HepG2 (cell line): Measurements from ENCODE around the gene SOBP. TPM values are rescaled to one million over a fixed set of nuclear protein-coding genes. Genes with fewer than 3 reads are reported as not detected.

Experiments used
- ATAC-seq: fragments of 200-7000 bp; cut with Tn5 transposase; 3 replicates; pipeline ENCODE4 v1.9.1; 2020; ENCODE audit warnings: mild to moderate bottlenecking, moderate library complexity
- BruUV-seq: library from RNA; stranded (reverse); fragments of 400-500 nt; replicated peaks from 2 replicates; lab custom pipeline; 2021; lab: Mats Ljungman, UMichigan
- CTCF ChIA-PET: fragments of 300-600 bp; formaldehyde crosslinking; extraction: SDS; loops from one replicate; lab custom pipeline; 2021; ENCODE audit warnings: low total read pairs, inconsistent platforms, low intra/inter-chr PET ratio; lab: Yijun Ruan, JAX
- POLR2A ChIA-PET: fragments of 350-600 bp; sonication (Branson Sonifier 250); formaldehyde crosslinking; loops from one replicate; lab custom pipeline; 2020; ENCODE audit warnings: antibody characterized with exemption, inconsistent platforms; lab: Yijun Ruan, JAX
- DNase-seq: peaks from one replicate; pipeline ENCODE4 v3.0.0-alpha.2; 2015; ENCODE audit warnings: low spot score
- FAIRE-seq: peaks from 3 replicates; lab custom pipeline; 2011; peaks lifted over from hg19 to GRCh38; lab: Jason Lieb, UNC
- H2AFZ ChIP-seq: one replicate; pipeline ENCODE4 v1.6.1; 2011; ENCODE audit warnings: low read length, inconsistent platforms
- H3K27ac ChIP-seq: fragments of 300-600 bp; 3 replicates; pipeline ENCODE4 v1.8.0; 2011; ENCODE audit warnings: mixed run types, mild to moderate bottlenecking, mixed read lengths, low read length, inconsistent platforms; ENCODE audit not compliant: insufficient read depth; ENCODE audit errors: extremely low read length
- H3K27me3 ChIP-seq, 2 experiments: fragments of 200-600 bp in 1 of 2; 2 replicates in 1 of 2; 3 replicates in 1 of 2; pipeline versions ENCODE4 v1.6.0 to v1.8.0; 2011; ENCODE audit warnings: low read length in 2 of 2, mild to moderate bottlenecking in 2 of 2, moderate library complexity in 2 of 2, inconsistent platforms in 1 of 2; ENCODE audit not compliant: insufficient read depth in 2 of 2, control insufficient read depth in 1 of 2
- H3K36me3 ChIP-seq, 2 experiments: fragments of 200-600 bp in 1 of 2; replicated peaks in 1 of 2; 2 replicates in 1 of 2; 3 replicates in 1 of 2; pipeline versions ENCODE4 v1.5.1 to v1.8.0; 2011; ENCODE audit warnings: low read length in 2 of 2, inconsistent platforms in 1 of 2; ENCODE audit not compliant: insufficient read depth in 2 of 2, control insufficient read depth in 1 of 2
- H3K4me1 ChIP-seq: 2 replicates; pipeline ENCODE4 v1.5.1; 2012; ENCODE audit warnings: low read length, inconsistent platforms; ENCODE audit not compliant: insufficient read depth
- H3K4me2 ChIP-seq: 2 replicates; pipeline ENCODE4 v1.6.0; 2011; ENCODE audit warnings: low read depth, low read length, inconsistent platforms
- H3K4me3 ChIP-seq, 3 experiments: fragments of 200-600 bp in 1 of 3; sonication (generic), shearing (Covaris generic) in 1 of 3; replicated peaks in 1 of 3; 2 replicates each; pipeline ENCODE4 v1.5.1; 2011 to 2016; ENCODE audit warnings: low read length in 3 of 3, inconsistent platforms in 2 of 3, low read depth in 2 of 3, mild to moderate bottlenecking in 2 of 3, control low read depth in 1 of 3, mixed read lengths in 1 of 3; ENCODE audit not compliant: insufficient read depth in 1 of 3
- H3K79me2 ChIP-seq: one replicate; pipeline ENCODE4 v1.6.1; 2011; ENCODE audit warnings: low read length, inconsistent platforms; ENCODE audit not compliant: insufficient read depth
- H3K9ac ChIP-seq: 2 replicates; pipeline ENCODE4 v1.6.0; 2011; ENCODE audit warnings: mild to moderate bottlenecking, low read depth, low read length, inconsistent platforms; ENCODE audit not compliant: insufficient read depth
- H3K9me3 ChIP-seq: 2 replicates; pipeline ENCODE4 v1.5.1; 2012; ENCODE audit warnings: mild to moderate bottlenecking, low read length
- H4K20me1 ChIP-seq: 2 replicates; pipeline ENCODE4 v1.6.0; 2011; ENCODE audit warnings: inconsistent platforms, mild to moderate bottlenecking, low read length, moderate library complexity; ENCODE audit not compliant: insufficient read depth
- GATAD1 ChIP-seq: IDR thresholded peaks from 2 replicates; pipeline ENCODE4 v1.6.1; 2016; ENCODE audit warnings: missing genetic modification reagents, missing compliant biosample characterization
- NFYC ChIP-seq: IDR thresholded peaks from 2 replicates; pipeline ENCODE4 v1.6.1; 2016; ENCODE audit warnings: missing genetic modification reagents, missing compliant biosample characterization
- WGBS: methylation state at CpG from one replicate; pipeline ENCODE4 v1.1.6; 2017; ENCODE audit warnings: low lambda C conversion rate; 5-methylcytosine and 5-hydroxymethylcytosine counted together
- in situ Hi-C: cut with HindIII; loops from 2 replicates; pipeline ENCODE4 v1.10.0; 2017; ENCODE audit warnings: low pct_unique_long_range_greater_than_20kb; ENCODE audit not compliant: extremely low pct_ligation_motif_present
- intact Hi-C: fragments of 100-400 bp; cut with micrococcal nuclease; formaldehyde crosslinking; loops from one replicate; pipeline ENCODE4 v1.10.0; 2022; ENCODE audit not compliant: unreplicated experiment
- polyA plus RNA-seq, 8 experiments: library from polyadenylated mRNA; depleted of rRNA in 3 of 8; stranded (reverse) in 7 of 8; unstranded in 1 of 8; fragments of >200 nt; fragmentation: Illumina TruSeq in 4 of 8; extraction: Trizol in 4 of 8; gene quantifications; 2 replicates each; pipeline versions ENCODE4 v1.2.1 to v1.2.3, GENCODE V29; 2011 to 2016; ENCODE audit warnings: low read depth in 4 of 8, missing spikeins in 1 of 8, mixed read lengths in 1 of 8; ENCODE audit not compliant: insufficient read depth in 1 of 8
- total RNA-seq, 5 experiments: library from RNA; depleted of rRNA; stranded (reverse); fragments of >200 nt; fragmentation: Illumina TruSeq; extraction: Trizol; gene quantifications; 2 replicates each; pipeline ENCODE4 v1.2.3, GENCODE V29; 2016; ENCODE audit warnings: low read depth in 1 of 5
- TF ChIP-seq, protein P1 (sequence below): sonication (generic); formaldehyde crosslinking; IDR thresholded peaks from 2 replicates; pipeline ENCODE4 v1.4.0; 2020; ENCODE audit warnings: missing genetic modification reagents, borderline replicate concordance
- TF ChIP-seq, protein P2 (sequence below): sonication (generic); formaldehyde crosslinking; IDR thresholded peaks from 2 replicates; pipeline ENCODE4 v1.4.0; 2020; ENCODE audit warnings: mild to moderate bottlenecking, missing genetic modification reagents
- TF ChIP-seq, protein P3 (sequence below): sonication (generic); formaldehyde crosslinking; IDR thresholded peaks from 2 replicates; pipeline ENCODE4 v1.8.0; 2022; ENCODE audit warnings: mild to moderate bottlenecking, missing genetic modification reagents; ENCODE audit not compliant: insufficient replicate concordance
- TF ChIP-seq, protein P4 (sequence below): sonication (generic); formaldehyde crosslinking; IDR thresholded peaks from 2 replicates; pipeline ENCODE4 v1.8.1; 2023; ENCODE audit warnings: mild to moderate bottlenecking, missing genetic modification reagents
- TF ChIP-seq, protein P5 (sequence below): sonication (generic); formaldehyde crosslinking; IDR thresholded peaks from 2 replicates; pipeline ENCODE4 v1.5.0; 2020; ENCODE audit warnings: mild to moderate bottlenecking, missing genetic modification reagents

SOBP gene
- total and polyA plus RNA-seq, 2 of the 13 experiments (the other 11 are each of a cell fraction or from before 2014, with no cell fraction given): 1.5 to 6.9 TPM

DNA sequence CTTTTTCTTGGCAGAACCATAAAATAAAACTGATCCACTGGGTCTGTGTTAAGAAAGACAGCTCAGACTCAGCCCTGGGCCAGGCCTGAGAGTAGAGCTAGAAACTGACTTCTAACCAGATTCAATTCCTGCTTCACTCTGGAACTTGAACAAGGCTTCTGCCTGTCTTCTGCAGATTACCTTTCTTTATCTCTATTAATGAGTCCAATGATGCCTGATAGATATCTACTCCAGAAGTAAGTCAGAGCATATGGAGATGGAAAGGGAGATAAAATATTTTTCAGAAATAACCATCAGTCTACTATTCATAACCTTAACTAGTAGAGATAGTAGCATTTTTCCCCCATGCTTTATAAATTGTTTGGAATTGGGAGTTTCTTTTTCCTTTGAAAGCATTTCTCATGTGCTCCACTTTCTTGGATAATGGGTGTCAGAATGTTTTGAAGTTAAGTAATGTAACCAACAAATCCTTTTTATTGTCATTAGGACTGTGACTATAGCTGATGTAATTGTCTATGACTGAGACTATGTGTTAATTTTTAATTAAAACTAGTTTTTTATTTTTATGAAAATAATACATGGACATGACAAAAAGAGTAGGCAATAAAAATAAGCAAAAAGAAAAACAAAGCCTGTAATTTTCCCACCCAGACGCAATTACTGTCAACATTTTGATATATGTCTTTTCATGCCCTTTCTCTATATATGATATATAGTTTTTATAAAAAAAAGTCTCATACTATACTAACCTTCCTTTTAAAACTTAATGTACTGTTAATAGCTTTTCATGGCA is 7.2 kb downstream of the SOBP start:
- Histone ChIP-seq H3K36me3 (no peaks in the 10 kb centered on the region; a peak in 1 of 5 replicates), H3K4me2 (no peak overlapping the region), H3K27ac (no peak overlapping the region), H2AFZ (no peak overlapping the region), H3K4me3 (no peak overlapping the region), H3K79me2 (peaks cover 91% of the 10 kb centered on the region), H3K27me3 (no peaks in the 10 kb centered on the region), H3K9ac (no peak overlapping the region), H3K9me3 (no peaks in the 10 kb centered on the region), H3K4me1 (peaks cover 63% of the 10 kb centered on the region), H4K20me1 (peaks cover 1% of the 10 kb centered on the region; the same call in 1 of the 2 replicates)
- intact Hi-C loops (loop anchor here (10.0 kb wide), 1 partner anchor 182 kb away; no protein-coding TSS in a partner anchor), in situ Hi-C loops (loop anchor here (5.0 kb wide), 1 partner anchor 35 kb away; no protein-coding TSS in a partner anchor)
- WGBS: 98% methylated on average over 1 of the region's 1 CpG
- FAIRE-seq: no peak
- ChIA-PET CTCF (no interaction called here), POLR2A (interaction anchor here (1.2 kb wide), 1 partner anchor 38 kb away, joined by 4 read pairs; the partner anchor contains the start of gene PDSS2)
- no peak for DNase-seq
- no TSS peak for BruUV-seq
- no peak for ATAC-seq
- TF ChIP-seq, protein P1, sequence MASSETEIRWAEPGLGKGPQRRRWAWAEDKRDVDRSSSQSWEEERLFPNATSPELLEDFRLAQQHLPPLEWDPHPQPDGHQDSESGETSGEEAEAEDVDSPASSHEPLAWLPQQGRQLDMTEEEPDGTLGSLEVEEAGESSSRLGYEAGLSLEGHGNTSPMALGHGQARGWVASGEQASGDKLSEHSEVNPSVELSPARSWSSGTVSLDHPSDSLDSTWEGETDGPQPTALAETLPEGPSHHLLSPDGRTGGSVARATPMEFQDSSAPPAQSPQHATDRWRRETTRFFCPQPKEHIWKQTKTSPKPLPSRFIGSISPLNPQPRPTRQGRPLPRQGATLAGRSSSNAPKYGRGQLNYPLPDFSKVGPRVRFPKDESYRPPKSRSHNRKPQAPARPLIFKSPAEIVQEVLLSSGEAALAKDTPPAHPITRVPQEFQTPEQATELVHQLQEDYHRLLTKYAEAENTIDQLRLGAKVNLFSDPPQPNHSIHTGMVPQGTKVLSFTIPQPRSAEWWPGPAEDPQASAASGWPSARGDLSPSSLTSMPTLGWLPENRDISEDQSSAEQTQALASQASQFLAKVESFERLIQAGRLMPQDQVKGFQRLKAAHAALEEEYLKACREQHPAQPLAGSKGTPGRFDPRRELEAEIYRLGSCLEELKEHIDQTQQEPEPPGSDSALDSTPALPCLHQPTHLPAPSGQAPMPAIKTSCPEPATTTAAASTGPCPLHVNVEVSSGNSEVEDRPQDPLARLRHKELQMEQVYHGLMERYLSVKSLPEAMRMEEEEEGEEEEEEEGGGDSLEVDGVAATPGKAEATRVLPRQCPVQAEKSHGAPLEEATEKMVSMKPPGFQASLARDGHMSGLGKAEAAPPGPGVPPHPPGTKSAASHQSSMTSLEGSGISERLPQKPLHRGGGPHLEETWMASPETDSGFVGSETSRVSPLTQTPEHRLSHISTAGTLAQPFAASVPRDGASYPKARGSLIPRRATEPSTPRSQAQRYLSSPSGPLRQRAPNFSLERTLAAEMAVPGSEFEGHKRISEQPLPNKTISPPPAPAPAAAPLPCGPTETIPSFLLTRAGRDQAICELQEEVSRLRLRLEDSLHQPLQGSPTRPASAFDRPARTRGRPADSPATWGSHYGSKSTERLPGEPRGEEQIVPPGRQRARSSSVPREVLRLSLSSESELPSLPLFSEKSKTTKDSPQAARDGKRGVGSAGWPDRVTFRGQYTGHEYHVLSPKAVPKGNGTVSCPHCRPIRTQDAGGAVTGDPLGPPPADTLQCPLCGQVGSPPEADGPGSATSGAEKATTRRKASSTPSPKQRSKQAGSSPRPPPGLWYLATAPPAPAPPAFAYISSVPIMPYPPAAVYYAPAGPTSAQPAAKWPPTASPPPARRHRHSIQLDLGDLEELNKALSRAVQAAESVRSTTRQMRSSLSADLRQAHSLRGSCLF (CRISPR knock-in tag): no peak
- TF ChIP-seq, protein P2, sequence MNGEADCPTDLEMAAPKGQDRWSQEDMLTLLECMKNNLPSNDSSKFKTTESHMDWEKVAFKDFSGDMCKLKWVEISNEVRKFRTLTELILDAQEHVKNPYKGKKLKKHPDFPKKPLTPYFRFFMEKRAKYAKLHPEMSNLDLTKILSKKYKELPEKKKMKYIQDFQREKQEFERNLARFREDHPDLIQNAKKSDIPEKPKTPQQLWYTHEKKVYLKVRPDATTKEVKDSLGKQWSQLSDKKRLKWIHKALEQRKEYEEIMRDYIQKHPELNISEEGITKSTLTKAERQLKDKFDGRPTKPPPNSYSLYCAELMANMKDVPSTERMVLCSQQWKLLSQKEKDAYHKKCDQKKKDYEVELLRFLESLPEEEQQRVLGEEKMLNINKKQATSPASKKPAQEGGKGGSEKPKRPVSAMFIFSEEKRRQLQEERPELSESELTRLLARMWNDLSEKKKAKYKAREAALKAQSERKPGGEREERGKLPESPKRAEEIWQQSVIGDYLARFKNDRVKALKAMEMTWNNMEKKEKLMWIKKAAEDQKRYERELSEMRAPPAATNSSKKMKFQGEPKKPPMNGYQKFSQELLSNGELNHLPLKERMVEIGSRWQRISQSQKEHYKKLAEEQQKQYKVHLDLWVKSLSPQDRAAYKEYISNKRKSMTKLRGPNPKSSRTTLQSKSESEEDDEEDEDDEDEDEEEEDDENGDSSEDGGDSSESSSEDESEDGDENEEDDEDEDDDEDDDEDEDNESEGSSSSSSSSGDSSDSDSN: no peak
- TF ChIP-seq, protein P3, sequence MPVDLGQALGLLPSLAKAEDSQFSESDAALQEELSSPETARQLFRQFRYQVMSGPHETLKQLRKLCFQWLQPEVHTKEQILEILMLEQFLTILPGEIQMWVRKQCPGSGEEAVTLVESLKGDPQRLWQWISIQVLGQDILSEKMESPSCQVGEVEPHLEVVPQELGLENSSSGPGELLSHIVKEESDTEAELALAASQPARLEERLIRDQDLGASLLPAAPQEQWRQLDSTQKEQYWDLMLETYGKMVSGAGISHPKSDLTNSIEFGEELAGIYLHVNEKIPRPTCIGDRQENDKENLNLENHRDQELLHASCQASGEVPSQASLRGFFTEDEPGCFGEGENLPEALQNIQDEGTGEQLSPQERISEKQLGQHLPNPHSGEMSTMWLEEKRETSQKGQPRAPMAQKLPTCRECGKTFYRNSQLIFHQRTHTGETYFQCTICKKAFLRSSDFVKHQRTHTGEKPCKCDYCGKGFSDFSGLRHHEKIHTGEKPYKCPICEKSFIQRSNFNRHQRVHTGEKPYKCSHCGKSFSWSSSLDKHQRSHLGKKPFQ (CRISPR knock-in tag): no peak
- TF ChIP-seq GATAD1 (CRISPR knock-in tag): no peak
- TF ChIP-seq, protein P4, sequence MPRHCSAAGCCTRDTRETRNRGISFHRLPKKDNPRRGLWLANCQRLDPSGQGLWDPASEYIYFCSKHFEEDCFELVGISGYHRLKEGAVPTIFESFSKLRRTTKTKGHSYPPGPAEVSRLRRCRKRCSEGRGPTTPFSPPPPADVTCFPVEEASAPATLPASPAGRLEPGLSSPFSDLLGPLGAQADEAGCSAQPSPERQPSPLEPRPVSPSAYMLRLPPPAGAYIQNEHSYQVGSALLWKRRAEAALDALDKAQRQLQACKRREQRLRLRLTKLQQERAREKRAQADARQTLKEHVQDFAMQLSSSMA (CRISPR knock-in tag): no peak
- TF ChIP-seq, protein P5, sequence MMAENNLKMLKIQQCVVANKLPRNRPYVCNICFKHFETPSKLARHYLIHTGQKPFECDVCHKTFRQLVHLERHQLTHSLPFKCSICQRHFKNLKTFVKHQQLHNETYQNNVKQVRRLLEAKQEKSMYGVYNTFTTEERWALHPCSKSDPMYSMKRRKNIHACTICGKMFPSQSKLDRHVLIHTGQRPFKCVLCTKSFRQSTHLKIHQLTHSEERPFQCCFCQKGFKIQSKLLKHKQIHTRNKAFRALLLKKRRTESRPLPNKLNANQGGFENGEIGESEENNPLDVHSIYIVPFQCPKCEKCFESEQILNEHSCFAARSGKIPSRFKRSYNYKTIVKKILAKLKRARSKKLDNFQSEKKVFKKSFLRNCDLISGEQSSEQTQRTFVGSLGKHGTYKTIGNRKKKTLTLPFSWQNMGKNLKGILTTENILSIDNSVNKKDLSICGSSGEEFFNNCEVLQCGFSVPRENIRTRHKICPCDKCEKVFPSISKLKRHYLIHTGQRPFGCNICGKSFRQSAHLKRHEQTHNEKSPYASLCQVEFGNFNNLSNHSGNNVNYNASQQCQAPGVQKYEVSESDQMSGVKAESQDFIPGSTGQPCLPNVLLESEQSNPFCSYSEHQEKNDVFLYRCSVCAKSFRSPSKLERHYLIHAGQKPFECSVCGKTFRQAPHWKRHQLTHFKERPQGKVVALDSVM: no peak
- TF ChIP-seq NFYC (CRISPR knock-in tag): no peak
